Measurements from ENCODE around the gene SLC27A5.

GRCh38 chr19:58477871-58478270 lies 33.9 kb downstream of the SLC27A5 start:
- no peak for TF ChIP-seq ZNF780A (CRISPR knock-in tag; IDR thresholded peaks at IDR 0.05)
- TF ChIP-seq PHF8 (CRISPR knock-in tag; IDR thresholded peaks at IDR 0.05) = no peak
- no peak for TF ChIP-seq CBX5 (CRISPR knock-in tag; IDR thresholded peaks at IDR 0.05; ENCODE audit: borderline replicate concordance)
- no peak for TF ChIP-seq SIN3A (IDR thresholded peaks at IDR 0.05; ENCODE audit: borderline replicate concordance, low read depth, low read length)
- TF ChIP-seq, protein P1, sequence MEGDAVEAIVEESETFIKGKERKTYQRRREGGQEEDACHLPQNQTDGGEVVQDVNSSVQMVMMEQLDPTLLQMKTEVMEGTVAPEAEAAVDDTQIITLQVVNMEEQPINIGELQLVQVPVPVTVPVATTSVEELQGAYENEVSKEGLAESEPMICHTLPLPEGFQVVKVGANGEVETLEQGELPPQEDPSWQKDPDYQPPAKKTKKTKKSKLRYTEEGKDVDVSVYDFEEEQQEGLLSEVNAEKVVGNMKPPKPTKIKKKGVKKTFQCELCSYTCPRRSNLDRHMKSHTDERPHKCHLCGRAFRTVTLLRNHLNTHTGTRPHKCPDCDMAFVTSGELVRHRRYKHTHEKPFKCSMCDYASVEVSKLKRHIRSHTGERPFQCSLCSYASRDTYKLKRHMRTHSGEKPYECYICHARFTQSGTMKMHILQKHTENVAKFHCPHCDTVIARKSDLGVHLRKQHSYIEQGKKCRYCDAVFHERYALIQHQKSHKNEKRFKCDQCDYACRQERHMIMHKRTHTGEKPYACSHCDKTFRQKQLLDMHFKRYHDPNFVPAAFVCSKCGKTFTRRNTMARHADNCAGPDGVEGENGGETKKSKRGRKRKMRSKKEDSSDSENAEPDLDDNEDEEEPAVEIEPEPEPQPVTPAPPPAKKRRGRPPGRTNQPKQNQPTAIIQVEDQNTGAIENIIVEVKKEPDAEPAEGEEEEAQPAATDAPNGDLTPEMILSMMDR (CRISPR knock-in tag; IDR thresholded peaks at IDR 0.05) = no peak
- TF ChIP-seq ZSCAN20 (CRISPR knock-in tag; IDR thresholded peaks at IDR 0.05; ENCODE audit: borderline replicate concordance) = no peak

Data from HepG2 (cell line).